Loucy (cell line): ENCODE results near the gene SLC13A4.

Experiments used
- H2AFZ ChIP-seq: fragments of 200-600 bp; sonication (generic); 2 replicates; pipeline ENCODE4 v1.6.0; 2016; ENCODE audit warnings: antibody characterized with exemption, mild to moderate bottlenecking, low read length, moderate library complexity
- H3F3A ChIP-seq: fragments of 200-600 bp; 2 replicates; pipeline ENCODE4 v1.6.0; 2016; ENCODE audit warnings: antibody characterized with exemption, low read depth, mild to moderate bottlenecking
- H3K27me3 ChIP-seq: fragments of 200-600 bp; sonication (generic); 2 replicates; pipeline ENCODE4 v1.6.1; 2014; ENCODE audit warnings: low read length, mild to moderate bottlenecking; ENCODE audit not compliant: insufficient read depth, poor library complexity, severe bottlenecking
- H3K36me3 ChIP-seq: fragments of 200-600 bp; sonication (generic); 2 replicates; pipeline ENCODE4 v1.6.1; 2016; ENCODE audit warnings: low read length; ENCODE audit not compliant: insufficient read depth
- H3K4me1 ChIP-seq: fragments of 200-600 bp; sonication (generic); 2 replicates; pipeline ENCODE4 v1.5.1; 2014; ENCODE audit warnings: low read length, mild to moderate bottlenecking; ENCODE audit not compliant: insufficient read depth, poor library complexity, severe bottlenecking
- H3K4me2 ChIP-seq: fragments of 200-600 bp; sonication (generic); 2 replicates; pipeline ENCODE4 v1.6.0; 2014; ENCODE audit warnings: antibody characterized with exemption, low read length, low read depth, mild to moderate bottlenecking; ENCODE audit not compliant: poor library complexity, severe bottlenecking
- H3K4me3 ChIP-seq: fragments of 200-600 bp; sonication (generic); 2 replicates; pipeline ENCODE4 v1.5.1; 2014; ENCODE audit warnings: low read length, mild to moderate bottlenecking, mixed read lengths; ENCODE audit not compliant: poor library complexity, severe bottlenecking
- H3K79me2 ChIP-seq: fragments of 200-600 bp; sonication (generic); 2 replicates; pipeline ENCODE4 v1.6.1; 2014; ENCODE audit warnings: low read length; ENCODE audit not compliant: insufficient read depth
- H3K9ac ChIP-seq: fragments of 200-600 bp; sonication (generic); 2 replicates; pipeline ENCODE4 v1.6.0; 2014; ENCODE audit warnings: mild to moderate bottlenecking, low read depth, low read length, moderate library complexity; ENCODE audit not compliant: poor library complexity, severe bottlenecking
- H3K9me2 ChIP-seq: fragments of 200-600 bp; sonication (generic); replicated peaks from 2 replicates; pipeline ENCODE4 v1.6.1; 2016; ENCODE audit warnings: low read depth, low read length, mixed read lengths
- H3K9me3 ChIP-seq: fragments of 200-600 bp; sonication (generic); 2 replicates; pipeline ENCODE4 v1.6.1; 2014; ENCODE audit warnings: mild to moderate bottlenecking, antibody characterized with exemption, low read length, low read depth; ENCODE audit not compliant: insufficient read depth
- H4K20me1 ChIP-seq: fragments of 200-600 bp; sonication (generic); 2 replicates; pipeline ENCODE4 v1.6.0; 2014; ENCODE audit warnings: antibody characterized with exemption, low read length, mild to moderate bottlenecking; ENCODE audit not compliant: insufficient read depth, poor library complexity, severe bottlenecking
- CTCF ChIP-seq: fragments of 200-600 bp; sonication (generic); conservative IDR thresholded peaks from 2 replicates; pipeline ENCODE4 v1.5.1; 2014; ENCODE audit warnings: mild to moderate bottlenecking, antibody characterized with exemption, low read length
- EZH2phosphoT487 ChIP-seq: fragments of 200-600 bp; IDR thresholded peaks from 2 replicates; pipeline ENCODE4 v1.6.1; 2018; ENCODE audit warnings: antibody characterized with exemption, mild to moderate bottlenecking, moderate library complexity, borderline replicate concordance

The SLC13A4 gene

DNA sequence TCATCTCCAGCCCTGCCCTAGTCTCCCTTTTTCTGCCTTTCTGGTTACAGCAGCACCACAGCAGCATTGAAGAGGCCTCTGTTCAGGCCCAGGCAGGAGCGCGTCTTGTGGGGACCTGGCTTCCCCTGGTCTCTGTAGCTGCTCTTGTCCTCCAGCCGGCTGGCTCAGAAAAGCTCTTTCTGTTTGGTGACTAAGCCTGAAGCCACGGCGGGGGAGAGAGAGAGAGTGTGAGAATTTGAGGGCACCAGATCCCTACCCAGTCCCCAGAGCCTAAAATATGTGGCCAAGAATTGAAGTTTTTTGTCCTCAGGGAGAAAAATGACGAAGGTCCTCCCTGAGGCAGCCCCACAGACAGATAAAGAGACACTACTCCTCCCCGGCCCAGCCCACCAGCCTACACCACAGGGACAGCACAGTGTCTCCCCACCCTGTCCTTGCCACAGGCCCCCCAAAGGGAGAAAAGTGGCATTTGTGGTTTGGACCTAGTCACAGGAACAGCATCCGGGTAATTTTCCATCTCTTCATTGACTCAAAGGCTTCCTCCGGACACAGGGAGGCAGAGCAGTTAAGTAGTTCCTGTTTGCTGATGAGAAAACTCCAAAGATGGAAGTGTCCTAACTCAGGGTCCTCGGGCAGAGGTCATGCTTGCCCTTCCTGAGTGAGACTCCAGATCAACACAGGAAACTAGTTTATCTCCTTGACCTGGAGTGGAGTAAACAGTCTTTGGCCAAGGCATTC, 33.9 kb upstream of the SLC13A4 start:
- Histone ChIP-seq H3F3A (no peaks in the 10 kb centered on the region), H3K9ac (no peak overlapping the region), H3K27me3 (no peaks in the 10 kb centered on the region), H3K4me2 (no peak overlapping the region), H2AFZ (no peak overlapping the region), H3K79me2 (no peaks in the 10 kb centered on the region), H3K4me3 (no peak overlapping the region), H3K36me3 (no peaks in the 10 kb centered on the region), H3K9me2 (no peaks in the 10 kb centered on the region), H3K9me3 (peaks cover 3% of the 10 kb centered on the region; the same call in 1 of the 2 replicates), H4K20me1 (no peaks in the 10 kb centered on the region), H3K4me1 (no peaks in the 10 kb centered on the region)
- TF ChIP-seq CTCF (no peak), EZH2phosphoT487 (no peak)

DNA sequence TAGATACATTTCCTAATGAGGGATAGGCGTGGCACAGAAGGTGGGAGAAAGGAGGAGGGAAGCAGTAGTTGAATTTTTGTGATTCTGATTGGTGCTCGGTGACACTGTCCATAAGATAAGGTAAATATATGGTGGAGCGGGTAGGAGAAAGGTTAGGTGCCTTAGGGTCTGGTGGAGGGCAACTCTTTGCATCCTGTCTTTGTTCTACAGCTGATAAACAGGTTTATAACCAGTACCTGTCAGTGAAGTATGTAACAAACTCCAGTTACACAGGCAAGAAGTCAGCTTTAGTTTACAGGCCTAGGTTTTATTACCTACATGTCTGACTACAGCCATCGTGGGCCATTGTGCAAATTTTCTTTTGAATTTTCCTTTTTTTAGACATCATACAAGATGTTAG, 31.5 kb upstream of the SLC13A4 start:
- no peaks in the 10 kb centered on the region for H3K27me3 ChIP-seq
- H3F3A ChIP-seq: no peaks in the 10 kb centered on the region
- no peaks in the 10 kb centered on the region for H3K4me1 ChIP-seq
- peaks cover 3% of the 10 kb centered on the region; the same call in 1 of the 2 replicates for H3K9me3 ChIP-seq
- H2AFZ ChIP-seq: no peak overlapping the region
- H3K4me3 ChIP-seq: no peak overlapping the region
- no peaks in the 10 kb centered on the region for H3K36me3 ChIP-seq
- H3K9ac ChIP-seq: no peak overlapping the region
- no peaks in the 10 kb centered on the region for H4K20me1 ChIP-seq
- TF ChIP-seq EZH2phosphoT487: no peak
- TF ChIP-seq CTCF: no peak
- no peaks in the 10 kb centered on the region for H3K9me2 ChIP-seq
- no peak overlapping the region for H3K4me2 ChIP-seq
- H3K79me2 ChIP-seq: no peaks in the 10 kb centered on the region

DNA sequence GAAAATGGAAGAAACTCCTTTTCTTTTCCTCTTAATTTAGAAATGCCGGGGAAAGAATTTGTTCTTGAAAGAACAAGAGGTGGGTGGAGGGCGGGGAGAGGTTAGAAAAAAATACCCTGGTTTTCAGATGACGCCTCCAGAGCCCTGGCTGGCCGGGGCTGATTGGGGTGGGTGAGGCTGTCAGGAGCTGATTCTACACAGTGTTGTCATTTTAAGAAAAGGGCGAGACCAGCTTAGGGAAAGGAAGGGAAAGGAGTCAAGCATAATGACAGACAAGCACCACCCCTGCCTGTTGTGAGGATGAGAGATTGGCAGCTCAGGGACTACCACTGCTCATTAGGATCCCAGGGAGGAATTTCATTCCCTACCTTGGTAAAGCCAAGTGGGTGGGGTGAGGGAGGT, 30.5 kb upstream of the SLC13A4 start:
- no peaks in the 10 kb centered on the region for H3K27me3 ChIP-seq
- H3K4me3 ChIP-seq: no peak overlapping the region
- H3K36me3 ChIP-seq: no peaks in the 10 kb centered on the region
- no peaks in the 10 kb centered on the region for H3K4me1 ChIP-seq
- TF ChIP-seq CTCF: no peak
- TF ChIP-seq EZH2phosphoT487: no peak
- H4K20me1 ChIP-seq: no peaks in the 10 kb centered on the region
- no peaks in the 10 kb centered on the region for H3K79me2 ChIP-seq
- no peaks in the 10 kb centered on the region for H3K9me2 ChIP-seq
- H3F3A ChIP-seq: no peaks in the 10 kb centered on the region
- no peak overlapping the region for H3K9ac ChIP-seq
- H3K4me2 ChIP-seq: no peak overlapping the region
- H3K9me3 ChIP-seq: peaks cover 3% of the 10 kb centered on the region; the same call in 1 of the 2 replicates
- no peak overlapping the region for H2AFZ ChIP-seq
